ENCODE measurements around the gene P2RY12.

Gene P2RY12

GRCh38 chr3:151346292-151346691 lies 38.3 kb downstream of the P2RY12 start:
- DNase-seq (ENCODE audit: low read depth): no peak

GRCh38 chr3:151345859-151346258 lies 38.7 kb downstream of the P2RY12 start:
- DNase-seq (ENCODE audit: low read depth): no peak

GRCh38 chr3:151331696-151332095 lies 52.9 kb downstream of the P2RY12 start:
- DNase-seq (ENCODE audit: low read depth): no peak

- no peak for DNase-seq (ENCODE audit: low read depth)
Measured at GRCh38 chr3:151330899-151331298, 53.7 kb downstream of the P2RY12 start.

GRCh38 chr3:151330379-151330778 lies 54.2 kb downstream of the P2RY12 start:
- no peak for DNase-seq (ENCODE audit: low read depth)

- no peak for DNase-seq (ENCODE audit: low read depth)
Measured at GRCh38 chr3:151329363-151329762, 55.2 kb downstream of the P2RY12 start, which contains the start of gene P2RY13. Gene P2RY13, minus strand, starts transcription at chr3:151329549. Its CDS starts 21 bp downstream, at chr3:151329528.

- no peak for DNase-seq (ENCODE audit: low read depth)
Measured at GRCh38 chr3:151328298-151328995, 56.1 kb downstream of the P2RY12 start.

GRCh38 chr3:151327571-151328198 lies 56.9 kb downstream of the P2RY12 start:
- no peak for DNase-seq (ENCODE audit: low read depth)

GRCh38 chr3:151322511-151322910 lies 62.0 kb downstream of the P2RY12 start:
- DNase-seq (ENCODE audit: low read depth): no peak

GRCh38 chr3:151321526-151321925 lies 63.0 kb downstream of the P2RY12 start:
- no peak for DNase-seq (ENCODE audit: low read depth)

GRCh38 chr3:151320131-151320530 lies 64.4 kb downstream of the P2RY12 start:
- no peak for DNase-seq (ENCODE audit: low read depth)

GRCh38 chr3:151319628-151320027 lies 64.9 kb downstream of the P2RY12 start:
- no peak for DNase-seq (ENCODE audit: low read depth)

GRCh38 chr3:151318991-151319390 lies 65.6 kb downstream of the P2RY12 start:
- no peak for DNase-seq (ENCODE audit: low read depth)

- no peak for DNase-seq (ENCODE audit: low read depth)
Measured at GRCh38 chr3:151318313-151318712, 66.2 kb downstream of the P2RY12 start.

- DNase-seq (ENCODE audit: low read depth): no peak
Measured at GRCh38 chr3:151316267-151316991, 68.1 kb downstream of the P2RY12 start, which contains the start of gene GPR87. Gene GPR87, minus strand, starts transcription at chr3:151316820. Its CDS starts 16,720 bp downstream, at chr3:151300100.

- DNase-seq (ENCODE audit: low read depth): no peak
Measured at GRCh38 chr3:151315846-151316245, 68.7 kb downstream of the P2RY12 start.

GRCh38 chr3:151315136-151315535 lies 69.4 kb downstream of the P2RY12 start:
- no peak for DNase-seq (ENCODE audit: low read depth)

- no peak for DNase-seq (ENCODE audit: low read depth)
Measured at GRCh38 chr3:151314593-151314992, 70.0 kb downstream of the P2RY12 start.

- no peak for DNase-seq (ENCODE audit: low read depth)
Measured at GRCh38 chr3:151314137-151314536, 70.4 kb downstream of the P2RY12 start.

GRCh38 chr3:151312972-151313371 lies 71.6 kb downstream of the P2RY12 start:
- DNase-seq (ENCODE audit: low read depth): no peak

- no peak for DNase-seq (ENCODE audit: low read depth)
Measured at GRCh38 chr3:151309566-151309965, 75.0 kb downstream of the P2RY12 start.

- DNase-seq (ENCODE audit: low read depth): no peak
Measured at GRCh38 chr3:151307583-151308488, 76.7 kb downstream of the P2RY12 start.

All from CMK (cell line).